Neural progenitor cell (in vitro differentiated cells): ENCODE data around the gene TLCD3B. TPM values are rescaled to one million over a fixed set of nuclear protein-coding genes. Genes with fewer than 3 reads are reported as not detected.

Source experiments
- DNase-seq: peaks from one replicate; pipeline ENCODE4 v3.0.0-alpha.2; 2016; ENCODE audit warnings: low spot score
- H2AFZ ChIP-seq: fragments of 200-600 bp; sonication (generic); replicated peaks from 2 replicates; pipeline ENCODE4 v1.6.1; 2016; ENCODE audit warnings: antibody characterized with exemption
- H3F3A ChIP-seq: fragments of 200-600 bp; sonication (generic); 2 replicates; pipeline ENCODE4 v1.6.1; 2016; ENCODE audit warnings: antibody characterized with exemption, low read depth
- H3K27ac ChIP-seq: fragments of 200-600 bp; sonication (generic); 2 replicates; pipeline ENCODE4 v1.5.1; 2016; ENCODE audit warnings: mild to moderate bottlenecking
- H3K27me3 ChIP-seq: fragments of 200-600 bp; sonication (generic); 2 replicates; pipeline ENCODE4 v1.6.1; 2016; ENCODE audit warnings: mild to moderate bottlenecking, moderate library complexity
- H3K36me3 ChIP-seq: fragments of 200-600 bp; sonication (generic); 2 replicates; pipeline ENCODE4 v1.5.1; 2016
- H3K4me1 ChIP-seq: fragments of 200-600 bp; sonication (generic); 2 replicates; pipeline ENCODE4 v1.6.1; 2016; ENCODE audit warnings: mixed run types
- H3K4me2 ChIP-seq: fragments of 200-600 bp; sonication (generic); 2 replicates; pipeline ENCODE4 v1.6.1; 2016
- H3K4me3 ChIP-seq: fragments of 200-600 bp; sonication (generic); 2 replicates; pipeline ENCODE4 v1.5.1; 2016
- H3K79me2 ChIP-seq: fragments of 200-600 bp; sonication (generic); 2 replicates; pipeline ENCODE4 v1.6.1; 2016; ENCODE audit warnings: low read depth
- H3K9ac ChIP-seq: fragments of 200-600 bp; sonication (generic); 2 replicates; pipeline ENCODE4 v1.6.1; 2016
- H3K9me3 ChIP-seq: fragments of 200-600 bp; sonication (generic); 2 replicates; pipeline ENCODE4 v1.5.1; 2016; ENCODE audit warnings: low read depth
- H4K20me1 ChIP-seq: fragments of 200-600 bp; sonication (generic); 2 replicates; pipeline ENCODE4 v1.6.1; 2016; ENCODE audit warnings: low read depth
- H3K27ac Mint-ChIP-seq: 3 replicates; pipeline ENCODE4 v1.8.0; 2021; ENCODE audit warnings: mixed read lengths
- H3K27me3 Mint-ChIP-seq: 2 replicates; pipeline ENCODE4 v1.8.0; 2022; ENCODE audit warnings: low read depth, mild to moderate bottlenecking, inconsistent platforms, moderate library complexity, mixed read lengths; ENCODE audit not compliant: insufficient read depth
- H3K36me3 Mint-ChIP-seq: 3 replicates; pipeline ENCODE4 v1.8.0; 2021; ENCODE audit warnings: mixed read lengths
- H3K4me1 Mint-ChIP-seq: 3 replicates; pipeline ENCODE4 v1.8.0; 2021; ENCODE audit warnings: mixed read lengths
- H3K4me3 Mint-ChIP-seq: 3 replicates; pipeline ENCODE4 v1.8.0; 2021; ENCODE audit warnings: mild to moderate bottlenecking, moderate library complexity, mixed read lengths
- H3K9me3 Mint-ChIP-seq: 3 replicates; pipeline ENCODE4 v1.8.0; 2020; ENCODE audit warnings: mixed read lengths
- CTCF ChIP-seq: fragments of 200-600 bp; sonication (generic); IDR thresholded peaks from 2 replicates; pipeline ENCODE4 v1.5.1; 2017; ENCODE audit warnings: antibody characterized with exemption, mild to moderate bottlenecking
- EZH2 ChIP-seq: fragments of 200-600 bp; sonication (generic); IDR thresholded peaks from 2 replicates; pipeline ENCODE4 v1.6.1; 2017; ENCODE audit warnings: antibody characterized with exemption, mild to moderate bottlenecking, moderate library complexity
- EZH2phosphoT487 ChIP-seq: fragments of 200-600 bp; sonication (generic); IDR thresholded peaks from 2 replicates; pipeline ENCODE4 v1.6.1; 2017; ENCODE audit warnings: antibody characterized with exemption
- total RNA-seq: library from RNA; depleted of rRNA; stranded (reverse); fragments of >200 nt; gene quantifications from 2 replicates; pipeline ENCODE4 v1.2.3, GENCODE V29; 2015; ENCODE audit warnings: low replicate concordance

Gene TLCD3B
- total RNA-seq, 1 donor from 2014 or later: 2.4 TPM

GRCh38 chr16:30009085-30009862, 21.8 kb downstream of the TLCD3B start:
- Histone ChIP-seq H2AFZ (no peak overlapping the region), H3K4me1 (peaks cover 16% of the 10 kb centered on the region), H3K4me3 (no peak overlapping the region), H3K4me2 (no peak overlapping the region), H3K36me3 (no peaks in the 10 kb centered on the region), H3K79me2 (no peaks in the 10 kb centered on the region), H3F3A (peaks cover 15% of the 10 kb centered on the region), H4K20me1 (no peaks in the 10 kb centered on the region), H3K9me3 (no peaks in the 10 kb centered on the region), H3K27ac (no peak overlapping the region), H3K27me3 (peaks cover 41% of the 10 kb centered on the region), H3K9ac (no peak overlapping the region)
- TF ChIP-seq CTCF: no peak
- TF ChIP-seq EZH2phosphoT487: no peak
- no peak for TF ChIP-seq EZH2
- DNase-seq: no peak
- Mint-ChIP-seq H3K27ac (peak overlapping the region; percentile 78), H3K4me3 (peak overlapping the region; percentile 55), H3K36me3 (peaks cover 3% of the 10 kb centered on the region), H3K9me3 (peaks cover 2% of the 10 kb centered on the region), H3K27me3 (peaks cover 9% of the 10 kb centered on the region), H3K4me1 (peaks cover 15% of the 10 kb centered on the region)

GRCh38 chr16:30007378-30007895, 23.6 kb downstream of the TLCD3B start:
- peaks cover 2% of the 10 kb centered on the region for H3K9me3 Mint-ChIP-seq

DNA sequence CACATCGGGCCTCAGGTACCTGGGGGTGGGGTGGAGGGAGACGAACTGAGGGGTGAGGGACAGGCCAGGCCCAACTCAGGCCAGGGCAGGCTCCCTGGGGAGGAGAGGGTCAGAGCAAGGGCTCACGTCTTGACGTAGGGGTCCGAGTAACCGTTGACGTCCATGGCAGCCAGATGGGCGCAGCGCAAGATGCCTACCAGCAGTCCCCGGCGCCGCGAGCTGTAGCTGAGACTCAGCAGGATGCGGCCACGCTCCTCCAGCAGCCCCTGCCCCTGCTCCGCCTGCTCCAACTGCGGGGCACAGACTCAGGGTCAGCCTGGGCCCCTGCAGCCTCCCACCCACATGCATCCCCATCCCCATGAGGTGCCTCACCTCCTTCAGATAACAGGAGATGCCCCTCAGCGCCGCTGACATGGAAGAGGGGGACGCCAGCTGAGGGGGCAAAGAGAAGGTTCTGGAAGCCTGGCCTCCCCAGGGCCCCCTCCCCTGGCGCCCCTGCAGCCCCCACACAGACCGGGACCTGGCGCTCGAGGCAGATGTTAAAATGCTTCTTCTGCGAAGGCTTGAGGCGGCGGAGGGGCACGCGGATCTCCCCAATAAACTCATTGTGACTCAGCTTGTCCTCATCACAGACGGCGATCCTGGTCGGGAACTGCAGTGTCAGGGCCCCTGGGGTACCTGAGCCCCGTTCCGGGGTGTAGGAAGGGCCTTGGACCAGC, 24.3 kb downstream of the TLCD3B start:
- Mint-ChIP-seq H3K36me3 (peaks cover 3% of the 10 kb centered on the region), H3K9me3 (no peaks in the 10 kb centered on the region), H3K27me3 (peaks cover 5% of the 10 kb centered on the region), H3K4me1 (peaks cover 11% of the 10 kb centered on the region), H3K27ac (no peak overlapping the region), H3K4me3 (no peak overlapping the region)
- H3K27me3 ChIP-seq: peaks cover 31% of the 10 kb centered on the region
- peaks cover 4% of the 10 kb centered on the region for H4K20me1 ChIP-seq
- H3K9me3 ChIP-seq: no peaks in the 10 kb centered on the region
- no peak overlapping the region for H2AFZ ChIP-seq
- no peak for DNase-seq
- TF ChIP-seq EZH2phosphoT487: no peak
- TF ChIP-seq EZH2: no peak
- TF ChIP-seq CTCF: no peak
- no peak overlapping the region for H3K9ac ChIP-seq
- peaks cover 11% of the 10 kb centered on the region for H3K4me1 ChIP-seq
- H3K27ac ChIP-seq: no peak overlapping the region
- no peaks in the 10 kb centered on the region for H3K36me3 ChIP-seq
- no peak overlapping the region for H3K4me3 ChIP-seq
- H3F3A ChIP-seq: peaks cover 9% of the 10 kb centered on the region
- no peak overlapping the region for H3K4me2 ChIP-seq
- H3K79me2 ChIP-seq: no peaks in the 10 kb centered on the region

More at GRCh38 chr16:30007378-30007895, 23.6 kb downstream of the TLCD3B start:
- TF ChIP-seq EZH2phosphoT487: no peak
- TF ChIP-seq CTCF: no peak
- no peak for TF ChIP-seq EZH2
- no peak overlapping the region for H3K4me2 ChIP-seq
- H3F3A ChIP-seq: peaks cover 15% of the 10 kb centered on the region
- H3K4me3 ChIP-seq: no peak overlapping the region
- H2AFZ ChIP-seq: no peak overlapping the region
- no peaks in the 10 kb centered on the region for H3K9me3 ChIP-seq
- H3K4me3 Mint-ChIP-seq: peak overlapping the region; percentile 41
- H3K4me1 Mint-ChIP-seq: peaks cover 15% of the 10 kb centered on the region
- DNase-seq: no peak
- H3K4me1 ChIP-seq: peaks cover 16% of the 10 kb centered on the region
- H3K79me2 ChIP-seq: no peaks in the 10 kb centered on the region
- no peaks in the 10 kb centered on the region for H3K36me3 ChIP-seq
- no peak overlapping the region for H3K27ac Mint-ChIP-seq
- H4K20me1 ChIP-seq: peaks cover 4% of the 10 kb centered on the region
- peaks cover 37% of the 10 kb centered on the region for H3K27me3 ChIP-seq
- H3K27ac ChIP-seq: no peak overlapping the region
- H3K36me3 Mint-ChIP-seq: peaks cover 3% of the 10 kb centered on the region
- H3K27me3 Mint-ChIP-seq: peaks cover 9% of the 10 kb centered on the region
- no peak overlapping the region for H3K9ac ChIP-seq
